K562 treated with DMSO at 1 percent for 4 hours (cell line): ENCODE data around the gene NPIPB8. TPM values are rescaled to one million over a fixed set of nuclear protein-coding genes. Genes with fewer than 3 reads are reported as not detected.

Experiments used
- total RNA-seq: library from RNA; unstranded; fragments of 300-600 nt; gene quantifications from 2 replicates; pipeline ENCODE4 v1.2.3, GENCODE V29; 2022; ENCODE audit not compliant: insufficient read depth

Gene NPIPB8
- not detected in 2 replicates for total RNA-seq

GRCh38 chr16:28637765-28638164, at the start of gene NPIPB8:
Gene NPIPB8, plus strand, starts transcription at chr16:28638065. Its CDS starts 296 bp downstream, at chr16:28638361.

GRCh38 chr16:28596840-28597691, 40.8 kb upstream of the NPIPB8 start, which contains the start of gene SULT1A2:
Gene SULT1A2, minus strand, starts transcription at chr16:28597050. Its CDS starts 1,120 bp downstream, at chr16:28595930.

GRCh38 chr16:28609631-28610594, 28.0 kb upstream of the NPIPB8 start, which contains the start of gene SULT1A1:
Gene SULT1A1, minus strand, starts transcription at chr16:28610044. Its CDS starts 1,189 bp downstream, at chr16:28608855.

Other genes starting within 250 kb of the NPIPB8 start
- gene EIF3CL, start 234.2 kb upstream of the NPIPB8 start, total RNA-seq = 78.4 and 137 TPM in 2 replicates
- gene NPIPB7, start 165.7 kb upstream of the NPIPB8 start, total RNA-seq = not detected in 2 replicates
- 52.3 and 57.5 TPM in 2 replicates for gene CLN3, start 146.0 kb upstream of the NPIPB8 start, total RNA-seq
- 6.0 and 6.2 TPM in 2 replicates for gene APOBR, start 143.4 kb upstream of the NPIPB8 start, total RNA-seq
- not detected in 2 replicates for gene IL27, start 131.2 kb upstream of the NPIPB8 start, total RNA-seq
- 105 and 134 TPM in 2 replicates for gene NUPR1, start 99.1 kb upstream of the NPIPB8 start, total RNA-seq
- gene SGF29, start 84.1 kb upstream of the NPIPB8 start, total RNA-seq = 31.0 and 40.5 TPM in 2 replicates
- gene SULT1A2, start 41.0 kb upstream of the NPIPB8 start, total RNA-seq = 4.2 and 4.7 TPM in 2 replicates
- 84.6 and 95.3 TPM in 2 replicates for gene SULT1A1, start 28.0 kb upstream of the NPIPB8 start, total RNA-seq
- 236 and 351 TPM in 2 replicates for gene EIF3C, start 73.4 kb downstream of the NPIPB8 start, total RNA-seq
- 0.80 and 1.1 TPM in 2 replicates for gene NPIPB9, start 113.7 kb downstream of the NPIPB8 start, total RNA-seq
- 242 and 282 TPM in 2 replicates for gene ATXN2L, start 184.9 kb downstream of the NPIPB8 start, total RNA-seq
- gene TUFM, start 208.3 kb downstream of the NPIPB8 start, total RNA-seq = 252 and 257 TPM in 2 replicates
- gene SH2B1, start 225.8 kb downstream of the NPIPB8 start, total RNA-seq = 43.6 and 52.7 TPM in 2 replicates
- gene ATP2A1, start 240.4 kb downstream of the NPIPB8 start, total RNA-seq = 5.5 and 7.3 TPM in 2 replicates